GM18868 (cell line): ENCODE measurements around the gene MYCBP2.
"Not testable (repeated sequence)": the region's sequence is repeated elsewhere in the genome, so short reads cannot be mapped to it uniquely, and the experiment has no call there.

Experiments
- ATAC-seq: cut with Tn5 transposase; IDR thresholded peaks from one replicate; pipeline ENCODE4 v1.9.1; 2021; ENCODE audit warnings: mild to moderate bottlenecking, moderate library complexity; ENCODE audit not compliant: unreplicated experiment

MYCBP2 gene

DNA sequence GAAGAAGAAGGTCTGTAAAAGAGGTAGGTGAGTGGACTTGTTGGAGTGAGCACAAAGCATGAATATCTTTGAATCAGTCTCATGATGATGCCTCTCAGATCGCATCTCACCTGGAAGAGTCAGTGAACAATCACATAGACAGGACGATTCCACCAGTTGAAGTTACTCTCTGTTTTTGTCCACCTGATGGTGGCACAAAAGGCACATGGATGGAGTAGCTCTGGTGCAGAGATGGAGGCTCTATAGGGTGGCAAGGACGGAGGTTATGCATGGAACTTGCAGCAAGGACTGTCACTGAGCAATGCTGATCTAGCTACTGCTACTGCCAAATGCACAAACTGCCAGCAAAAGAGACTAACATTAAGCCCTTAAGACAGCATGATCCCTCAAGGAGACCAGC, 10.3 kb upstream of the MYCBP2 start:
- ATAC-seq = no peak

DNA sequence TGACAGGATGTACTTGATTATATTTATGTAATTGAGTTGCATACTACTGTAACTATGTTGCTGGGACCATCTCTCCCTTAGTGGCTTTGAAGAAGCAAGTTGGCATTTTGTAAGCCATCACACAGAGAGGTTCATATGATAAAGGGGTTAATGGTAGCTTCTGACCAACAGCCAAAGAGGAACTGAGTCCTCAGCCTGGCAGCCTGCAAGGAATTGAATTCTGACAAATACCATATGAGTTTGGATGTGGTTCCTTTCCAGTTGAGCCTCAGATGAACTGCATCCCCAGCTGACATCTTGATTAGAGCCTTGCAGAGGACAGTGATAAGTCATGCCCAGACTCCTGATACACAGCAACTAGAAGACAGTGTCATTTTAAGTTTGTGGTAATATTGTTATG, 8.6 kb upstream of the MYCBP2 start:
- ATAC-seq = no peak

DNA sequence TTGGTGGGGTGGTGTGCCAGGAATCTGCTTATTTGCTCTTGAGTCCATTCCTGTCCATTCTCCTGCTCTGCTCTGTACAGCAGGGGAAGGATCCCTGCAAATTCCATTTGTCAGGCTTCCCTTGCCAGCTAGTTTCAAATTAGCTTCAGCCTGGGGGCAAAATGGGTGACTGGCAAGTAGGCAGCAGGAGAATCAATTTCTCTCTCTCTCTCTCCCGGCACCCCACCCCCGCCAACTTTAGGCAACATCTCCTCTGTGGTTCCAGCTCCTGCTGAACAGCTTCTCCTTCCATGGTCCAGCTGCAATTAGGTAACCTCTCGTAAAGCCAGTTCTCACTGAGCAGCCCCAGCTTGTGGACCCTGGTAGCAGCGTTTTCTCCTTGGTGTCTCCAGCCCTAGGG, 6.7 kb upstream of the MYCBP2 start:
- no peak for ATAC-seq

DNA sequence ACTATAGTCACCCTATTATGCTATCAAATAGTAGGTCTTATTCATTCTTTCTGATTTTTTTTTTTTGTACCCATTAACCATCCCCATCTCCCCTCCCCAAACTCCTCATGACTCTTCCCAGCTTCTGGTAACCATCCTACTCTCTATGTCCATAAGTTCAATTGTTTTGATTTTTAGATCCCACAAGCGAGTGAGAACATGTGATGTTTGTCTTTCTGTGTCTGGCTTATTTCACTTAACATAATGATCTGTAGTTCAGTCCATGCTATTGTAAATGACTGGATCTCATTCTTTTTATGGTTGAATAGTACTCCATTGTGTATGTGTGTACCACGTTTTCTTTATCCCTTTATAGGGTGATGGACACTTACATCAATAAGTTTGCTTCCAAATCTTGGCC, 4.5 kb upstream of the MYCBP2 start:
- ATAC-seq = no peak

DNA sequence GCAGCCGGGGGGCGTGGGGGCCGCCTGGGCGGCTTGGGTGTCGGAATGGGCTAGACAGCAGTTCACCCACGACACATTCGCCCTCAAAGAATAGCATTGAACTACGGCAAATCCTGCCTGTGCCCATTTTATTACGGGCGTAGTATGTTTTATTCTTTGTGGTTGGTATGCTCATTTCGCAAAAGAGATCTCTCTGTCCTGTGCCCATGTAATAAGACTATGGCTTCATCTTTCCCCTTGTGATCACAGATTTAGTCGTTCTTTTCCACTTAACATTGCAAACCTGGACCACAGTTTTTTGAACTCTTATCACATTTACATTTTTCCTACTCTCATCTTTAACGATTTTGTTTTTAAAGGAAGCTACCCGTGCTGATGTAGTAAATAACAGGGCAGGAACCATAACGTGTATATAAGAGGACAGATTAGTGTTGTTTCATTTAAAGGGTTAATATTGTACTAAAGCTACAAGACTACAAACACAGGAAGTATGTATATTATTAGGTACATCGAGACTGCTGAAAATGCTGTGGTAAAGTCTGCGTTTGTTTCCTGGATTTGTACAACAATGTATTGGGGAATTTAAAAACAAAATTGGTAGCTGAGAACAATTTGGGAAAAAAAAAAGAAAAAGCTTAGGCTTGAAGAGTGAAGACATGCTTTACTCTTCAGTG, 3.2 kb upstream of the MYCBP2 start:
- no peak for ATAC-seq

DNA sequence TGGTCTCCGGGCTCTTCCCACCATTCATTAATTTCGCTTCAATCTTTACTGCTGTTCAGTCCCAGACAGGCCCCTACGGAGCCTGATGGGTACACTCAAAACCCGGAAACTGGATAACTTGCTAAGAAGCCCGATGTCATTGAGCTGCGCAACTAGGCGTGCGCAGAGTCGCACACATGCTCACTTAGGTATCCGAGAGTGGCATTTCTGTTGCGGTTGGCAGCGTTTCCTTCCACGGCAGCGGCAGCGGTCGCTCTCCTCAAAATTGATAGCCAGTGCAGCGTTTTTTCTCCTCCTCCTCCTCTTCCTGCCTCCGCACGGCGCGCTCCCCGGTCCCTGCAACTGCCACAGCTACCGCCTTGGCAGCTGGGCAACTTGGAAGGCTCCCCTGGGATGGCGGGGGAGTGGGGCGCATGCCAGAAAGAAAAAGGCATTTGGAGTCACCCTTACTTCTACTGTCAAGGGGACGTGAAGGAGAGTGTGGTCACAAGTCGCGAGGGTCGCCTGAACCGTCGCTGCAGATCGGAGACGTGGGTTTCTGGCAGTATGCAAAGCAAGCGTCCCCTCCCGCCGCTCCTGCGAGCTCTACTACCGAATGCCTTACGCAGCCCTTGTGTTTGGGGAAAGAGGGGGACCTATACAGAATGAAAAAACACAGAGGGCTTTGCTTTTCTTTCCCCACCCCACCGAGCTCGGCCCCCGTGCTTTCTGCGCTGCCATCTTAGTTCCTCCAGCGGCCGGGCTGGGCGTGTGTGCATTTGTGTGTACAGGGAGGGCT, 2.4 kb upstream of the MYCBP2 start:
- peak; percentile 60 for ATAC-seq

DNA sequence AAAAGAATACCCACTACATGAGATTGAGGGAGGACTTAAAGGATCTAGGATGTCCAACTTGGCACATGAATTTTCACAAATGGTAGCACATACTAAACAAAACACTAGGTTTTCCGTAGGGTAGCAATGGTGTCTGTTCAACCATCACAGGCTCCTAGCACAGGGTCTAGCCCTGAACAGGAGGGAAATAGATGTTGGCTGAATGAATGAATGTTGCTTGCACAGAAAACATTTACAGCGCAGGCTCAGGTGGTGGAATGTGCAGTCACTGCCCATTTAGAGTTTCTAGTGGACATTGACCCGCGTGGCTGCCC, 1.9 kb upstream of the MYCBP2 start:
- peak; percentile 7 for ATAC-seq

DNA sequence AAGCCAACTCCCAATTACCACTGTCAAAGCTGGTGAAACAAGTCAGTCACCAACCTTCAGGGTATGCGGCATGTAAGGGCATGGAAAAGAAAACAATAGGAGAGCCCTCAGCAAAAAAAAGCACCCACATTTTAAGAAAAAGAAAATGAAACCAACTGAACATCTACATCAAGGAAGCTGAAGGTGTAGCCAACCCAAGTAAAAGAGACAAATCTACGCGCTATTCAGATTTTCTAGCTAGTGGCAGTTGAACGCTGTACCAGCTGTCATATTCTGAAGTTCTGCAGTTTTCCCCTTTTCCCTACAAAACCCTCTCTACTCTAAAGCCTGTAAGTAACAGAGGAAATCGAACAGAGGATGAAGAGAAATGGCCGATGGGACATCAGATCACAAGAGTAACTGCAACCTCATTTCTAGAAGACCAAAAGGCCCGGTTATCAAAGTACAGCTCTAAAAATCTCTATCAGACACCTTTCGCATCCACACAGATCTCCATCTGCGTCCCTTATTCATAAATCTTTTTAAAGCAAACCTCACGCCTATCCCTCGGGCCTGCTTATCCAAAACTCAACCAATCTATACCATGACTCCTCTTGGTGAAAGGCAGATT, 1.4 kb downstream of the MYCBP2 start:
- ATAC-seq = no peak

DNA sequence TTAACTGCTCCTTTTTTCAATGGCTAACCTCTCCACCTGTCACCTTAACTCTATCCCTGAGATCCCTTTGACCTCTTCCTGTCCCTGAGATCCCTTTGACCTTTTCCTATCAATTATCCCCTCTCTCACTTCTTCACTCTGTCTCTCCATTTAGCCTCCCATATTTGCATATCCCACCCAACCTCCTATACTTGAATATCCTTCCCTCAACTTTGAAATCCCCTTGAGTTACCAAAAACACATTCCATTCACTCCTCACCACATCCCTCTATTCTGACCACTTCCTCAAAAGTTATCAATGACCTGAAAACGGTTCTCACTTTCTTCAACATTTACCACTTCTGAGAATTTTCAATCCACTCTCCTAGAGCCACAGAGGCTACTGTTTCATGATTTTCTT, 3.0 kb downstream of the MYCBP2 start:
- ATAC-seq = no peak

DNA sequence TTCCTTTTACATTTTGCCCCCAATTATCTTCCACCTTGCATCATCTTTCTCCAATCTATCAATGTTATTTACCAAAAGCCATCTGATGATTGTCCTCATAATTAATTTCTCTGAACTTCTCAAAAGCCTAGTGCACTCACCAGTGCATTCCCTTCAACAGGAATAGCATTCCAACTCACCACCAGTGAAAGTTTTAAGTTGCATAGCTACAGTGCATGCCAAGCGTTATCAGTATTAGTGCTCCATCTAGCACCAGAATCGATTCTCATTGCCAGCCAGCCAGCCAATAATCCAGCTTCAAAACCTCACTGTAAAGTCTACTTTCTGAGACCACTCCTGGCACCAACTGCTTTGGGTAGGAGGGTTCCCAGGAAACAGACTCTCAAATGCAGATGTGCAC, 7.4 kb downstream of the MYCBP2 start:
- ATAC-seq = no peak

DNA sequence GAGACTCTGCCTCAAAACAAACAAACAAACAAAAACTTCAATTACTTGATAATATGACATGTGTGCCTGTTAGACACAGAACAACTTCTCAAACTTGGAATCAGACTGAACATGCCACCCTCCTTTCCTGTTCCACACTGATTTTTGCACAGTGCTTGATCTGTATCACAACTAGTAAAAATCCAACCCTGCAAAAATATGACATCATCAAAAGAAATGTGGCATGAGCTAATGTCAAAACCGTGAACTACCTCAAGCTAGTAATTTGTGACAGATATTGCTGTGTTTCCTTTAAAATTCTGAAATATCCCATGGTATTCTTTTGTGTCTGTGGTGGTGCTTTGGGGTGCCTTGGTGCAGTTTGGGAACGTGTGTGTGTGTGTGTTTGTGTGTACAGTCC, 8.2 kb downstream of the MYCBP2 start:
- ATAC-seq = no peak

DNA sequence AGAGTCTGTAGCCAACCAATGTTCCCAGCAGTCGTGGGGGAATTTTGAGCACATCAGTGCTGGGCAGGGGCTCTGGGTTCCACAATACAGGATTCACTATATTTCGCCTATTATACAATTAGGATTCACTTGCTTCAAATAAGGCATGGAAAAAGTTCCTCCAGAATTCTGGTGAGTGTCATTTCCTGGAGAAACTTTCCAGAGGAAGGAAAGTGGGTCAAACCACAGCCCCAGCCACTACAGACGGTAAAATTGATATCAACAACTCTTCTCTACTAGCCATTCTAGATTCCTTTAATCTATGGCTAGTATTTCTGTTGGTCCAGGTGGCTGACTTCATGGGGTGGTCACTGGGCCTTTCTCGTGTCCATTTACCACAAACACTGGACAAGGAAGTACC, 10.5 kb downstream of the MYCBP2 start:
- no peak for ATAC-seq

DNA sequence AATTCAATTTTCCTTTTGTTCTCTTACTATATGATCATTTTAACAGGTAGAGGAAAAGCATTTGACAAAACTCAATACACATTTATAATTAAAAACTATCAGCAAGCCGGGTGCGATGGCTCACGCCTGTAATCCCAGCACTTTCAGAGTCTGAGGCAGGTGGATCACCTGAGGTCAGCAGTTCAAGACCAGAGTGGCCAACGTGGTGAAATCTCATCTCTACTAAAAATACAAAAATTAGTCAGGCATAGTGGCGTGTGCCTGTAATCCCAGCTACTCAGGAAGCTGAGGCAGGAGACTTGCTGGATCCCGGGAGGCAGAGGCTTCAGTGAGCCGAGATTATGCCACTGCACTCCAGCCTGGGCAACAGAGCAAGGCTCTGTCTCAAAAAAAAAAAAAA, 11.4 kb downstream of the MYCBP2 start:
- not testable (repeated sequence) for ATAC-seq

DNA sequence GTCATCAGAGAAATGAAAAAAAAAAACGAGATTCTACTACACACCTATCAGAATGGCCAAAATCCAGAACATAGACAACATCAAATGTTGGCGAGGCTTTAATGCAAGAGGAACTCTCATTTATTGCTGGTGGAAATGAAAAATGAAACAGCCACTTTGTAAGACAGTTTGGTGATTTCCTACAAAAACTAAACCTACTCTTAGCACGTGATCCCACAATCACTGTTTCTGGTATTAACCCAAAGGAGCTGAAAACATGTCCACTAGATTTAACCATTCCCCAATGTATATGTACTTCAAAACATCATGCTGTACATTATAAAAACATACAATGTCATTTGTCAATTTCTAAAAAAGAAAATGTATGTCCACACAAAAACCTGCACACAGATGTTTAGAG, 13.0 kb downstream of the MYCBP2 start:
- ATAC-seq = no peak

DNA sequence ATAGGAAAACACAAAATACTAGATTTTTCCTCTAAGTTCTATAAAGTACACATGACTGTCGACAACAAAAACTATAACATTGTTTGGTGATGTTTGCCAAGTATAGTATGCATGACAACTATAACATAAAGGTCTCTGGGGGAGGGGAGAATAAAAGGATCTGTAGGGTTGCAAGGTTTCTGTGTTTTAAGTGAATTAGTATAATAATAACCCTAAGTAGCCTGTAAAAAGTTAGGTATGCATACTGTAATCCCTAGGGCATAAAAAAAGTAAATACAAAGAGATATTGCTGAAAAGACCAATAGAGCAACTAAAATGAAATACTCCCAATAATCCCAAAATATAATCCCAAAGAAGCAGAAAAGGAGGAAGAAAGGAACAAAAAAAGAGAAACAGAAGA, 14.6 kb downstream of the MYCBP2 start:
- ATAC-seq = no peak

DNA sequence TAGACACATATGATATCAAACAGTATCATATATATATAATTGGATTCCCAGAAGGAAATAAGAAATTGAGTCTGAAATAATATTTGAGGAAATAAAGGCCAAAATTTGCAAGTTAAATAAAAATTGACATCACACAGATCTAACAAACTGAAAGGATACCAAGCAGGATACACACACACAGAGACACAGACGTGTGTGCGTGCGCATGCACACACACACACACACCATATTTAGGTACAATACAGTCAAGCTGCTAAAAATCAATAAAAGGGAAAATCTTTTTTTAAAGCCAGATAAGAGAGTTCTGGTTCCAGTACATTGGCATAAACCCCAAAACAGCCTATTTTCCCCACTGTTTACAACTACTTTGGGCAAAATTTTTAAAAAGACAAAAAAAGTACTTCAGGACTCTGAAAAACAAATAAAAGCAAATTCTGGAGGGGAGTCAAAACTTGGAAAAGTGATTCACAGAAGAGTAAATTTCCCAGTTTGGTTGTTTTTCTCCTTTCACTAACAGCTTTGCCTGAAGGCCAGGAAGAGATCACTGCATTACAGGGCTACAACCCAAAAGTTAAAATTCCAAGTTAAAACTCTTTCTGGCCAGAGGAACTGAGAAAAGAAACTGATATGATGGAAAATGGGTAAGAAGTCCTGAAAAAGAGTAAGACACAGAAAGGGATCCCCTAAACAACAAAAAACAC, 16.2 kb downstream of the MYCBP2 start:
- ATAC-seq = no peak

DNA sequence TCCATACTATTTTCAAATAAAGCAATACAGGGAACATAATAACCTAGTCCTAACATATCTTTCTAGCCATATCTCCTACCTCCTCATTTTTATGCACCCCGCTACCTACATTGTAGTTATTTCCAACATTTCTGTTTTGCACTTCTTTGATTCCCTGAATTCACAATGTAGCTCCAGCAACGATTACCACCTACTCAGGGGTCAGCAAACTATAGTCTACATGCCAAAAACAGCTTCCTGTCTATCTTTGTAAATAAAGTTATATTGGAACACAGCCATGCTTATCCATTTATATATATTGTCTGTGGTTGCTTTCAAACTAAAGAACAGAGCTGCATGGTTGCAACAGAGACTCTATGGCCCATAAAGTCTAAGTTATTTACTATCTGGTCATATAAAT, 16.7 kb downstream of the MYCBP2 start:
- ATAC-seq = no peak

DNA sequence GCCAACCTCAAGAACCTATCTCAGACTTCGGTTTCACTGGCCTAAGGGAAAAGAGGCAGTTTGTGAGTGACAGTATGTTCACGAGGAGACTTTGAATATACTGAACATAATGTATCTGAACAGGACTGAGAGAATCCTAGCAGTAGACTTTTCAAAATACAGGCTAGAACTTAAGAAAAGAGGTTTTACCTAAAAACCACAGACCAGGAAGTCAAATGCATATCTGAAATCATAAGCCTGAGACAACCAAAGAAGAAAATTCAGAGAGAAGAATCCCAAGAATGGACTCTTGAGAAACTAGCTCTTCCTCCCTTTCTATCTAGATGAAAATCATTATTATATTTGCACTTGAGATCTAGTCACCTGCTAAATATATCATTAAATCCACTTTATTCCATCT, 17.6 kb downstream of the MYCBP2 start:
- ATAC-seq = no peak

DNA sequence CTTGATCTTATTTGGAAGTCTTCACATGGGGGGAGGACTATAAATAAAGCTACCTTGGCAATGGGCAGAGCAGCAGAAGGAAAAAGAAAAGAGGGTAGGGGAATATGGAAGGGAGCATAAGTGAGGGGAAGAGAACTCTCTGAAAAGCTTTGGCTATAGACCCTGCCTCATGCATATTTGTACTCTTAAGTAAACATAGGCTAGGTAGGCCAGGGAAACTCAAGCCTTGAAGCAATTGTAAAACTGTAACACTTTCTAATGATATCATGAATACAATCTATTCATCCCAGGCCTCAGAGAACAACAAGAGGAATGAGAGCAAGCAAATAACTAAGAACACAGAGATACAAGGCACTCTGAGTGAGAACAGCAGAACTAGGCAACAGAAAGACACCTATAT, 20.4 kb downstream of the MYCBP2 start:
- ATAC-seq = no peak

DNA sequence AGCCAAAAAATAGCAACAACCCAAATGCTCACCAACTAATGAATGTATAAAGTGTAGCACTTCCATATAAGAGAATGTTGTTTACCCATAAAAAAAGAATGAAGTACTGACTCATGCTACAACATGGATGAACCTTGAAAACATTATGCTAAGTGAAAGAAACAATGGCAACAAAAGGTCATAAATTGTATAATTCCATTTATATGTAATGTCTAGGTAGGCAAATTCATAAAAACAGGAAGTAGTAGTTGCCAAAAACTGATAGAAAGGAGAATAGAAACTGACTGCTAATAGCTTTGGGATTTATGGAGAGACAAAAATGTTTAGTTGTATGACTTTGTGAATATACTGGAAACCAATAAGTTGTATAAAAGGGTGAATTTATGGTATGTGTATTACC, 21.6 kb downstream of the MYCBP2 start:
- ATAC-seq = peak; percentile 21

DNA sequence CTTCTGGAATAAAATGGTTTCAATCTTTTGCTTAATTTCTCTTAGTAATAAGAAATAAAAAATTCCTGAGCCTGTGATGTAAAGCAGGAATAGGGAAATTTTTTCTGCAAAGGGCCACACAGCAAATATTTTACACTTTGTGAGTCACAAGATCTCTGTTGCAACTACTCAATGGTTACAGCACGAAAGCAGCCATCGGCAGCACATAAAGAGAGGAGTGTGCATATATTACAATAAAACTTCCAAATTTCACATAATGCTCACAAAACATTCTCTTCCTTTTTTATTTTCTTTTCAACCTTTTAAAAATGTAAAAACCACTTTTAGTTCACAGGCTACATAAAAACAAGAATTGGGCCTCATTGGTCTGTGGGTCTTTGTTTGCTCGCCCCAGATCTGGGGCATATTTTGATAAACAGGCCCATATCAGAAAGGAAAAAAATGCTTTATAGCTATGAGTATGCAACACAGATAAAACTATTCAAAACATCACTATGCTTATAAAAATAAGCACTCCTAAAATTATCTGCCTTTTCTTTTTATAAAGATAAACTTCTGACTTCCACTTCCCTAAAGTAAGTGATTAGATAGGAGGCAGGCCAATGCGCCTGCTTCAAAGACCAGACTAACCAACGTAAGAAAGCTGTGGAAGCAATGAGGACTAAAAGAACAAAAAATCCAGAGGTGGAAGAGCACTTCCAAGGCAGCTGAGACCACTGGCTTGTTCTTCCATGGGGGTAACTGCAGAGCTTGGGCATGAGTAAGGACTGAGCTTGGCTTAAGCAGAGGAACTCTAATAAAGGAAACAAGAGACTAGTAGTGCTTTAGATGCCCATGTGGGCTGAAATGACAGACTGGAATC, 26.5 kb downstream of the MYCBP2 start:
- ATAC-seq = peak; percentile 35
